Stomach smooth muscle (tissue), 2 donors: Measurements from ENCODE around the gene ZNF280A.
"Not testable (repeated sequence)": the region's sequence is repeated elsewhere in the genome, so short reads cannot be mapped to it uniquely, and the experiment has no call there.

Experiments used
- H3K27ac ChIP-seq: one replicate; pipeline ENCODE4 v1.7.0; 2013; ENCODE audit warnings: mild to moderate bottlenecking, low read length, inconsistent platforms
- H3K27me3 ChIP-seq, 2 donors: one replicate each; pipeline ENCODE4 v1.7.0; 2013; ENCODE audit warnings: low read length in 2 of 2; ENCODE audit not compliant: insufficient read depth in 2 of 2, control insufficient read depth in 1 of 2
- H3K36me3 ChIP-seq, 2 donors: one replicate each; pipeline ENCODE4 v1.7.0; 2013; ENCODE audit warnings: low read length in 2 of 2; ENCODE audit not compliant: control insufficient read depth in 2 of 2, insufficient read depth in 2 of 2
- H3K4me1 ChIP-seq: one replicate; pipeline ENCODE4 v1.7.0; 2013; ENCODE audit warnings: low read length; ENCODE audit not compliant: control insufficient read depth, insufficient read depth
- H3K4me3 ChIP-seq, 2 donors: one replicate each; pipeline ENCODE4 v1.7.0; 2013; ENCODE audit warnings: low read length in 2 of 2
- H3K9ac ChIP-seq, 2 donors: one replicate each; pipeline ENCODE4 v1.7.0; 2013; ENCODE audit warnings: low read length in 2 of 2, mild to moderate bottlenecking in 1 of 2
- H3K9me3 ChIP-seq, 2 donors: one replicate each; pipeline ENCODE4 v1.7.0; 2013; ENCODE audit warnings: low read length in 2 of 2; ENCODE audit not compliant: control insufficient read depth in 2 of 2
- donor health status: healthy.
- donor health status: Pancreatic carcinoma.

ZNF280A gene

DNA sequence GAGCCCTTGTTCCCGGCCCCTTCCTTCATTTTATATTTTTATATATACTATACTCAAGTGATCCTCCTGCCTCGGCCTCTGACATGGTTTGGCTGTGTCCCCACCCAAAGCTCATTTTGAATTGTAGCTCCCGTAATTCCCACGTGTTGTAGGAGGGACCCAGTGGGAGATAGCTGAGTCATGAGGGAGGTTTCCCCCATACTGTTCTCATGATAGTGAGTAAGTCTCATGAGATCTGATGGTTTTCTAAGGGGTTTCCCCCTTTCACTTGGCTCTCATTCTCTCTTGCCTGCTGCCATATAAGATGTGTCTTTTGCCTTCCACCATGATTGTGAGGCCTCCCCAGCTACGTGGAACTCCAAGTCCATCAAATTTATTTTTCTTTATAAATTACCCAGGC is 7.2 kb upstream of the ZNF280A start:
- no peaks in the 10 kb centered on the region for H3K4me1 ChIP-seq
- no peaks in the 10 kb centered on the region for H3K36me3 ChIP-seq
- no peaks in the 10 kb centered on the region for H3K9me3 ChIP-seq
- H3K9ac ChIP-seq, result no peak overlapping the region
- no peaks in the 10 kb centered on the region for H3K27me3 ChIP-seq
- H3K27ac ChIP-seq, result no peak overlapping the region
- no peak overlapping the region for H3K4me3 ChIP-seq

GRCh38 chr22:22526125-22526912 is 6.2 kb upstream of the ZNF280A start:
- H3K4me3 ChIP-seq, result no peak overlapping the region
- no peak overlapping the region for H3K27ac ChIP-seq
- no peaks in the 10 kb centered on the region for H3K4me1 ChIP-seq
- no peaks in the 10 kb centered on the region for H3K36me3 ChIP-seq
- H3K9ac ChIP-seq, result no peak overlapping the region
- no peaks in the 10 kb centered on the region for H3K27me3 ChIP-seq
- H3K9me3 ChIP-seq, result no peaks in the 10 kb centered on the region

GRCh38 chr22:22523494-22523893 is 3.4 kb upstream of the ZNF280A start:
- Histone ChIP-seq H3K9me3 (no peaks in the 10 kb centered on the region), H3K9ac (no peak overlapping the region), H3K4me1 (no peaks in the 10 kb centered on the region), H3K27me3 (no peaks in the 10 kb centered on the region), H3K4me3 (no peak overlapping the region), H3K36me3 (no peaks in the 10 kb centered on the region), H3K27ac (no peak overlapping the region)

DNA sequence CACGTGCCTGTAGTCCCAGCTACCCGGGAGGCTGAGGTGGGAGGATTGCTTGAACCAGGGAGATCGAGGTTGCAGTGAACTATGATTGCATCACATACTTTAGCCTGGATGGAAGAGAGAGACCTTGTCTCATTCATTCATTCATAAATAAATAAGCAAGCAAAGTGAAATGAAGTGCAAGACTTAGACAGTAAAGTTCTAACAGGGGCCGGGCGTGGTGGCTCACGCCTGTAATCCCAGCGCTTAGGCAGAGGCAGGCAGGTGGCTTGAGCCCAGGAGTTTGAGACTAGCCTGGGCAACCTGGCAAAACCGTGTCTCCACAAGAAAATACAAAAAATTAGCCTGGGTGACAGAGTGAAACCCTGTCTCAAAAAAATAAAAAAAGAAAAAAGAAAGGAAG is 1.6 kb upstream of the ZNF280A start:
- Histone ChIP-seq H3K9ac (no peak overlapping the region), H3K27ac (no peak overlapping the region), H3K36me3 (no peaks in the 10 kb centered on the region), H3K4me1 (no peaks in the 10 kb centered on the region), H3K9me3 (no peaks in the 10 kb centered on the region), H3K27me3 (peaks cover 0 to under 1% of the 10 kb centered on the region in 2 donors), H3K4me3 (no peak overlapping the region)

GRCh38 chr22:22520667-22521602 is 865 bp upstream of the ZNF280A start:
- no peak overlapping the region for H3K27ac ChIP-seq
- H3K36me3 ChIP-seq, result no peaks in the 10 kb centered on the region
- peaks cover 0 to 3% of the 10 kb centered on the region in 2 donors for H3K27me3 ChIP-seq
- H3K4me1 ChIP-seq, result no peaks in the 10 kb centered on the region
- no peak overlapping the region for H3K9ac ChIP-seq
- H3K4me3 ChIP-seq, result no peak overlapping the region
- no peaks in the 10 kb centered on the region for H3K9me3 ChIP-seq

DNA sequence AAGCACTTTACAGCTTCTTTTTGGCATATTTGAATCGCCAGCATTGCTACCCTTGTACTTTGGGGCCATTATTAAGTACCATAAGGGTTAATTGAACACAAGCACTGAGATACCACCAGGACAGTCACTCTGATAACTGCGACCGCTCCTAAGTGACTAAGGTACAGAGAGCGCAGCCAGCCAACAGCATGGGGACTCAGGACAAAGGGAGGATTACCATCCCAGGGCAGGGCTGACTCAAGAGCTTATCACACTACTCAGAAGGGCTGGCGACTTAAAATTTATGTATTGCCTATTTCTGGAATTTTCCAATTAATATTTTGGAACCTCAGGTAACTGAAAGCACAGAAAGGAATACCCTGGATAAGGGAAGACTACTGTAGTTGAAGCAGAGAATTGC is 479 bp downstream of the ZNF280A start:
- H3K36me3 ChIP-seq, result no peaks in the 10 kb centered on the region
- no peaks in the 10 kb centered on the region for H3K9me3 ChIP-seq
- H3K27me3 ChIP-seq, result peaks cover 0 to 8% of the 10 kb centered on the region in 2 donors
- H3K4me1 ChIP-seq, result no peaks in the 10 kb centered on the region
- H3K9ac ChIP-seq, result no peak overlapping the region
- H3K27ac ChIP-seq, result no peak overlapping the region
- H3K4me3 ChIP-seq, result no peak overlapping the region

- no peak overlapping the region for H3K4me3 ChIP-seq
- H3K9ac ChIP-seq, result no peak overlapping the region
- no peaks in the 10 kb centered on the region for H3K36me3 ChIP-seq
- no peak overlapping the region for H3K27ac ChIP-seq
- no peaks in the 10 kb centered on the region for H3K4me1 ChIP-seq
- peaks cover 0 to 8% of the 10 kb centered on the region in 2 donors for H3K27me3 ChIP-seq
- H3K9me3 ChIP-seq, result no peaks in the 10 kb centered on the region
Measured at GRCh38 chr22:22516992-22517391, 3.1 kb downstream of the ZNF280A start.

DNA sequence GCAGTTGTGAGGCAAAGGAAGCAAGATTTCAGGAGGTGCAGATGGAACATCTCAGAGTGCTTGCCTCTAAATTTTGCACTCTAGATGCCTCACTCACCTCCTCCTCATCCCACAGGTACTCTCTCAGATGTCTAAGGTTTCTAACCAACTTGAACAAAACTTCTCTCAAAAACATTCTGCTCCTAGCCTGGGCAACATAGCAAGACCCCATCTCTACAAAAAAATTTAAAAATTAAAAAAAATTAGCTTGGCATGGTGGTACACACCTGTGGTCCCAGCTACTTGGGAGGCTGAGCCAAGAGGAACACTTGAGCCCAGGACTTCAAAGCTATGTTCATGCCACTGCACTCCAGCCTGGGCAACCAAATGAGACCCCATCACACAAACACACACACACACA is 4.2 kb downstream of the ZNF280A start:
- no peaks in the 10 kb centered on the region for H3K9me3 ChIP-seq
- no peaks in the 10 kb centered on the region for H3K4me1 ChIP-seq
- no peaks in the 10 kb centered on the region for H3K36me3 ChIP-seq
- no peak overlapping the region for H3K27ac ChIP-seq
- no peak overlapping the region for H3K4me3 ChIP-seq
- H3K9ac ChIP-seq, result no peak overlapping the region
- peaks cover 0 to 8% of the 10 kb centered on the region in 2 donors for H3K27me3 ChIP-seq

- not testable (repeated sequence) for H3K27ac ChIP-seq, H3K36me3 ChIP-seq, H3K27me3 ChIP-seq, H3K9ac ChIP-seq, H3K4me3 ChIP-seq, H3K9me3 ChIP-seq, H3K4me1 ChIP-seq
Measured at GRCh38 chr22:22514431-22514830, 5.6 kb downstream of the ZNF280A start.

GRCh38 chr22:22513619-22514018 is 6.5 kb downstream of the ZNF280A start:
- peaks cover 0 to 8% of the 10 kb centered on the region in 2 donors for H3K27me3 ChIP-seq
- H3K27ac ChIP-seq, result no peak overlapping the region
- H3K4me3 ChIP-seq, result no peak overlapping the region
- no peaks in the 10 kb centered on the region for H3K9me3 ChIP-seq
- H3K36me3 ChIP-seq, result no peaks in the 10 kb centered on the region
- no peaks in the 10 kb centered on the region for H3K4me1 ChIP-seq
- H3K9ac ChIP-seq, result no peak overlapping the region

DNA sequence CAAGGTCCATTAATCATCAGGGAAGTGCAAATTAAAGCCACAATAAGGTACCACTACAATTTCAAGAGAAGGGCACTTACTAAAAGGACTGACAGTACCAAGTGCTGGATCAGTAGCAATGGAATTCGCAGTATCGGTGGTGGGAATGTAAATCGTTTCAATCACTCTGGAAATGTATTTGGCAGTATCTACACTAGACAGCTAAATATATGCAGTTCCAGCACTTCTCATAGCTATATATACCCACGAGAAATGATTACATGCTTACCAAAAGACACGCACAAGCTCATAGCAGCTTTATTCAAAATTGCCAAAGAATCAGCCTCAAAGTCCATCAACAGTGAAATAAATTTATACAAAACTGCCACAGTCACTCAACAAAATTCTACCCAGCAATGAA is 7.1 kb downstream of the ZNF280A start:
- Histone ChIP-seq H3K27ac (no peak overlapping the region), H3K4me1 (no peaks in the 10 kb centered on the region), H3K4me3 (no peak overlapping the region), H3K27me3 (peaks cover 0 to 8% of the 10 kb centered on the region in 2 donors), H3K9me3 (no peaks in the 10 kb centered on the region), H3K9ac (no peak overlapping the region), H3K36me3 (no peaks in the 10 kb centered on the region)
